Stimulated activated CD8-positive, alpha-beta memory T cell treated with anti-CD3 and anti-CD28 coated beads, Interleukin-15, amount 100 ng/mL, for 4 hours (primary cell): ENCODE measurements around the gene EID3.

ENCODE experiments used
- DNase-seq, 2 donors: peaks; one replicate each; pipeline ENCODE4 v3.0.0-alpha.2; 2020; ENCODE audit warnings: low read depth in 2 of 2

The EID3 gene

DNA sequence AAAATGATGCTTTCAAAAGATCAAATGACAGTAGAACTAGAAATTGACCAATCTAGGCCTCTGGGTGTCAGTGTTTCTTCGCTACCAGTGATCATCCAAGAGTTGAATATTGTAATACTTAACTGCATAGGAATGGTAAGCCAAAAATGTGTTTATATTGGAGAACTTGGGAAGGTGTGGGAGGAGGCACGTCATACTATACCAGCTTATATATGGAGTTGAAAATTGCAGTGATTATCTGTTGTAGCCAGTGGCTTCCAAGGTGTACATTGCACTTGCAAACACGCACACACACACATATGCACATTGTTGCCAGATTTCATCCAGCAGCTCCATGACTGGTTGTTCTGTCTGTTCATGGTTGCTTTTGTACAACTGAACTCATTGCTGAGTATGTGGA lies 36.1 kb downstream of the EID3 start:
- no peak for DNase-seq

DNA sequence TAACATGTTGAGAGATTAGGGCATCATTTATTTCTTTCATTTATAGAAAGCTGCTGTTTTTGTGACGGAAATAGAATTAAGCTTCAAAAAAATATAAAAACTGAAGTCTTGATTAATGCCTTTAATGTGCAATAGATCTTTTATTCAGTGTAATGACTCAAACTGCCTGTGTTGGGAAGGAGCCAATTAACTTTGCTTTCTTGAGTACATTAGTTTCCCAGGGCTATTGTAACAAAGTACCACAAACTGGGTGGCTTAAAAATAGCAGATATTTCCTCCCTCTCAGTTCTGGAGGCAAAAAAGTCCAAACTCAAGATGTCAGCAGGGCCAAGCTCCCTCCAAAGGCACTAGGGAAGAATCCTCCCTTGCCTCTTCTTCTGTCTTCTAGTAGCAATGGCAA lies 36.6 kb downstream of the EID3 start:
- no peak for DNase-seq

DNA sequence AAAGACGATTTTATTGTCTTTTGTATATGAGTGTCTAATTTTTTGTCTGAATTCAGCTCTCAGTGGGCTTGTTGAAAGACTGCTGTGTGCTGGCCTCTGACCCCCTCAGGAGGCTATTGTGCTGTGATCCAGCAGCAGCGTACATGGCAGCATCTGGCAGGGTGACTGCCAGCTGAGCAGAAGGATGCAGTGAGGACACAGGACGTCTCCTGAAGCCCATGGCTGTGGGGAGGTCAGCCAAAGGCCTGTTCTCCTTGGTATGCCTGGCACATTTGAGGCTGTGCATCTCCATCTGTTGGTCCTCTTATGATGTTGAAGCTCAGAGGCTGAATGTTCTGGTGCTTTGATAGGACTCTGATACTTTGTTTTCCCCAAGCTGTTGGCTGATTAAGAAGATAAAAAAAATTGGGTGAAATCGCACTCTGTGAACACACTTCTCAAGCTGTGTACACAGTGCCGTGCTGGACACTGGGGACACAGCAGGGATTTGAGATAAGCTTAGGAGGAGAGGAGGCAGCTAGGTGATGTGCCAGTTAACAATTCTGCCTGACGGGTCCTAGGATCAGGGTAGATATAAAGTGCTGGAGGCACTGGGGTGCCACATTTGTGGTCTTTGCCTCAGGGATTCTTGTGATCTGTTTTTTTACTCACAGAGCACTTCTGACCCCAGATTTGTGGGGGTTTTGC lies 37.5 kb downstream of the EID3 start:
- no peak for DNase-seq

DNA sequence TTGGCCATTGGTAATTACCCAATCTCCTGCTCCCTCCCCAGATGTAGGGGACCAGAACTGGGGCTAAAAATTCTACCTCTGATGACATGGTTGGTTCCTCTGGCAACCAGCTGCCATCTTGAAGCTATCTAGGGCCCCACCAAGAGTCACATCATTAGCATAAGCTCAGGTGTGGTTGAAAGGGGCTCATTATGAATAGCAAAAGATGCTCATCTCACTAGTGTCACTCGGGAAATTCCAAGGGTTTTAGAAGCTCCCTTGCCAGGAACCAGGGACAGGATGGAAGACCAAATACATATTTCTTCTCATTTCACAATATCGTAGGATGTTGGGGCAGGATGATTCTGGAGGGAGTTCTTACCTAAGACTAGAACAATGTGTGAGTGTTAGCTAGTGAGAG lies 38.6 kb downstream of the EID3 start:
- no peak for DNase-seq

DNA sequence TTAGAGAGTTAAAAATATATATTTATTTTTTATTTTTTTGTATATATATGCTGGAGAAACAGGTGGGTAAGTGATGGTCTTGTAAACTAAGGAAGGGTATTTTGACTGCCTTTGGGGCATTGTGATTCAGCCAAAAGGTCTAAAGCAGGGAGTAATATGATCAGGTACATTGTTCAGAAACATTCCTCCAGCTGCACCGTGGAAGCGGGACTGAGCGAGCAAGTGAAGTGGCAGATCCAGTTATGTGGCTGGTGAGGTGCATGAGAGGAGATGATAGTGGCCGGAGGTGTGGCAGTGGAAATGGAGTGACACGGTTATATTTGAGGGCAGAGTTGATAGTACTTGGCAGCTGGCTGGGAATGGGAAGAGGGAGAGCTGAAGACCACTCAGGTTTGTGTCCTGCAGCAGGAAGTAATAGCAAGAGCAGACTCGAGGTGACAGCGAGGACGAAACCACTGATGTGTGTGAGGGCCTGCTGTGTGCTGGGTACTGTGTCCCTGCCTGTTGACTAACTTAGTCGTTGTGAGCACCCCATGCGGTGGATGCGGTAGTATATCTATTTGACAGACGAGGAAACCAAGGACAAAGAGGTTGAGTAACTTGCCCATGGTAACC lies 39.2 kb downstream of the EID3 start:
- no peak for DNase-seq

DNA sequence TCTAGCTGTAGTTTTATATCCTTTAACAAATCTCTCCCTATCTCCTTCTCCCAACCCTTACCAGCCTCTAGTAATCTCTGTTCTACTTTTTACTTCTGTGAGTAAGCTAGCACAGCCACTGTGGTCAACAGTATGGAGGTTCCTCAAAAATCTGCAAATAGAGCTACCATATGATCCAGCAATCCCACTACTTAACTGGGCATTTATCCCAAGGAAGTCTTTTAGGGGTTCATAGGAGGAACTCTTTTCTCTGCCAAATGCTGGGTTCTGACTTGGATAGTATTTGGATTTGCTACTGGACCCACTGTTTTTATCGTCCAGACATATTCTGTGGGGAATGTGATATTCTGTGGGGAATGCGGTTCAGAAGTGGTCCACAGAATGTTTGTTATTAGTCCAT lies 41.1 kb downstream of the EID3 start:
- DNase-seq, result no peak

DNA sequence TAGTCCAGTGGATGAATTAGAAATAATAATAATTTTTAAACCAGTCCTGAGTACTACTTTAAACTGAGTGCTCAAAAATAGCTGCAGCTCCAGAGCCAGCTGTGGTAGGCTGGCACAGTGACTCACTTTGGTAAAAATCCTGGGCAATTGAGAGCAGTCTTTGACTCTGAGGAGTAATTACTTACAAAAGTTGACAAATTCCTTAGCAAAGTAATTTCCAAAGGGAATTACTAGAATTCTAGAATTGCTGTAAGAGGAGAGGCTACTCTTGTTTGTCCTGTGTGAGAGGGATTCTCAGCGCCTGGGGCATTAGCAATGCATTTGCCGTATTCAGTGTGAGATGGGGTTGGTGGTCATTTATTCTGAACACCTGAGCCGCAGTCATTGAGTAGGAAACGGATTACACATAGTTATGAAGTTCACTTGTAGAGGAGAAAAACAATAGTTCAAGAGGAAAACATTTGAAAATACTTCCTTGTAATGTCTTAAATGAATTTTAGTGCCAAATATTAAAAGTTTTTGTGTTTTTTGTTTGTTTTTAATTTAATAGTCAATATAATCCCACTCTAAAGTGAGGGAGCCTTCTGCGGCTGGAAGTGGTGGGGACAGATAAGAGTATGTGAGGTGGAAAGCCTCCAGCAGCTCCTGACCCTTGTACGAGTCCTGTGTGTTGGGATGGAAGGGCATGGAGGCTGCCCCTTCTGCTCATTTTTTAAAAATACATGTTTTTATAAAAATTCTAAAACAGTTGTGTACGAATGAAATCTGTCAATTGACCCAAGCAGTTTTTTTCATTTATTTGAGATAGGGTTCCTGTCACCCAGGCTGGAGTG lies 41.9 kb downstream of the EID3 start:
- no peak for DNase-seq

DNA sequence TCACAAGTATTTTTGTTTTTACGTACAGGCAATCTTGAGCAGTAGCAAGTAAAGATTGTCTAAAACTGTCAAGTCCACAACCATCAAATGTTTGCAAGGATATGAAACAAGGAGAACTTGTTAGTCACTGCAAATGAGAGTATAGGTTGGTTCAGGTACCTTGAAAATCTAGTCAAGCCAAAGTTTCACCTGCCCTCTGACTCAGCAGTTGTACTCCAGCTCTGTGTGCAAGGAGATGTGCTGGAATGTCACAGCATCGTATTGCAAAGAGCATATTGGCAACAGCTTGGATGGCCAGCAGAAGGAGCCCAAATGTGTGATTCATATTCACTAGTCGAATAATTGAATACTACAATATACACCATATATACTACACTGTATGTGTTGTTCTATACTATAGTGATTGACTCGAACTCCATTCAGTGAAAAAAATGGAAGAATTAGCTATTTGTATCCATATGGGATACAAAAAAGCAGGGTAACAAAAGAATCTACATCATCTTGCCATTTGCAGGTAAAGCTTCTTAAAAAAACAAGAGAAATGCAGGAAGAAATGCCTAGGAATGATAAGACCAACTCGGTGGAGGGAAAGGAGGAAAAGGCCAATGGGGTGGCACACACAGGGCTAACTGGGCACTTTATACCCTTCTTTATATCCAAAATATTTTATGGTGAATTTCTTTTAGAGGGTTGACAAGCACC lies 44.0 kb downstream of the EID3 start:
- no peak for DNase-seq

DNA sequence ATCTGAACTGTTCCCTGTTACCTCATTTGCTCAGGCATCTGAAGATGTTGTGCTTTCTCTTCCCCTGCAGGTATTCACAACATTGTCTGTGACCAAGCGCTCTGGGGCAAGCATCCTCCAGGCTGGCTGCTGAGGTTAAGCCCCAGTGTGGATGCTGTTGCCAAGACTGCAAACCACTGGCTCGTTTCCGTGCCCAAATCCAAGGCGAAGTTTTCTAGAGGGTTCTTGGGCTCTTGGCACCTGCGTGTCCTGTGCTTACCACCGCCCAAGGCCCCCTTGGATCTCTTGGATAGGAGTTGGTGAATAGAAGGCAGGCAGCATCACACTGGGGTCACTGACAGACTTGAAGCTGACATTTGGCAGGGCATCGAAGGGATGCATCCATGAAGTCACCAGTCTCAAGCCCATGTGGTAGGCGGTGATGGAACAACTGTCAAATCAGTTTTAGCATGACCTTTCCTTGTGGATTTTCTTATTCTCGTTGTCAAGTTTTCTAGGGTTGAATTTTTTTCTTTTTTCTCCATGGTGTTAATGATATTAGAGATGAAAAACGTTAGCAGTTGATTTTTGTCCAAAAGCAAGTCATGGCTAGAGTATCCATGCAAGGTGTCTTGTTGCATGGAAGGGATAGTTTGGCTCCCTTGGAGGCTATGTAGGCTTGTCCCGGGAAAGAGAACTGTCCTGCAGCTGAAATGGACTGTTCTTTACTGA lies 44.9 kb downstream of the EID3 start:
- no peak for DNase-seq

DNA sequence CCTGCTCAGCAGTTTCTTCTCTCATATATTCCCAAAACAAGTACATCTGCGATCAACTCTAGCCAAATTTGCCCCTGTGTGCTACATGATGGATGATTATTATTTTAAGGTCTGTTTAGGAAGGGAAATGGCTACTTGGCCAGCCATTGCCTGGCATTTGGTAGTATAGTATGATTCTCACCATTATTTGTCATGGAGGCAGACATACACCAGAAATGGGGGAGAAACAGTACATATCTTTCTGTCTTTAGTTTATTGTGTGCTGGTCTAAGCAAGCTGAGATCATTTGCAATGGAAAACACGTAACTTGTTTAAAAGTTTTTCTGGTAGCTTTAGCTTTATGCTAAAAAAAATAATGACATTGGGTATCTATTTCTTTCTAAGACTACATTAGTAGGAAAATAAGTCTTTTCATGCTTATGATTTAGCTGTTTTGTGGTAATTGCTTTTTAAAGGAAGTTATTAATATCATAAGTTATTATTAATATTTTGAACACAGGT lies 45.5 kb downstream of the EID3 start:
- DNase-seq, result no peak

DNA sequence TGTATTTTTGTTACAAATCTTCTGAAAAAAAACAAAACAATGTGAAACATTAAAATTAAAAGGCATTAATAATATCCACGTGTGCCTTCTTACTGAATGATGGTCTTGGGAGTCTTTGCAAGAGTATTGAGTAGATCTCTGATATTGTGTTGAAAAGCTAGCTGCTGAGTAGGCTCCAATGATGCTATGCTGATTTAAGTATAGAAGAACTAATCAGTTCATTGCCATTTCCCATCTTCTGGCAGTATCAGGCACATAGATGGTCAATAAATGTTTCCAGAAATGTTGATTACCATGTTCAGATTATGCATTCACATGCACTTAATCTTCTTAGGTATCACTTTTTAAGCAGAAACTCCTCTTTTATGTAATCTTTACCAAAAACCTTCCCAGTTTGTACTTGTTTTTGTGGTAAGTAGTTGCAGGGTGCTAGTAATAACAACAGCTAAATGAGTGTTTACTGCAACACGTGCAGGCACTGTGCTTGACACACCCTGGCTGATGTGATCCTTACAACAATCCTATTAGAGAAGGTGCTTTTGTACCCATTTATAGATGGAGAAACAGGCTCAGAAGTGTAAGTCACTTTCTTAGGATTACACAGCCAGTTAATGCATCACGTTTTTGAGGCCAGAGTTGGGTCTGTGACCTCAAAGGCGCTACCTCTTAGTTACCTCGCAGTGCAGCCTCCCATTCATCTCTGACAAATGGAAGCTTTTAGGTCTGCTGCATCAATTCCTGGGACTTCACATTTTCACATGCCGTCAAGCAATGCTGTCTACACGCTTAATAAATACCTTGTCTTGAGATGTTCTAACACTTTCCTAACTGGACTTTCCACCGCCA lies 46.9 kb downstream of the EID3 start:
- DNase-seq, result no peak

DNA sequence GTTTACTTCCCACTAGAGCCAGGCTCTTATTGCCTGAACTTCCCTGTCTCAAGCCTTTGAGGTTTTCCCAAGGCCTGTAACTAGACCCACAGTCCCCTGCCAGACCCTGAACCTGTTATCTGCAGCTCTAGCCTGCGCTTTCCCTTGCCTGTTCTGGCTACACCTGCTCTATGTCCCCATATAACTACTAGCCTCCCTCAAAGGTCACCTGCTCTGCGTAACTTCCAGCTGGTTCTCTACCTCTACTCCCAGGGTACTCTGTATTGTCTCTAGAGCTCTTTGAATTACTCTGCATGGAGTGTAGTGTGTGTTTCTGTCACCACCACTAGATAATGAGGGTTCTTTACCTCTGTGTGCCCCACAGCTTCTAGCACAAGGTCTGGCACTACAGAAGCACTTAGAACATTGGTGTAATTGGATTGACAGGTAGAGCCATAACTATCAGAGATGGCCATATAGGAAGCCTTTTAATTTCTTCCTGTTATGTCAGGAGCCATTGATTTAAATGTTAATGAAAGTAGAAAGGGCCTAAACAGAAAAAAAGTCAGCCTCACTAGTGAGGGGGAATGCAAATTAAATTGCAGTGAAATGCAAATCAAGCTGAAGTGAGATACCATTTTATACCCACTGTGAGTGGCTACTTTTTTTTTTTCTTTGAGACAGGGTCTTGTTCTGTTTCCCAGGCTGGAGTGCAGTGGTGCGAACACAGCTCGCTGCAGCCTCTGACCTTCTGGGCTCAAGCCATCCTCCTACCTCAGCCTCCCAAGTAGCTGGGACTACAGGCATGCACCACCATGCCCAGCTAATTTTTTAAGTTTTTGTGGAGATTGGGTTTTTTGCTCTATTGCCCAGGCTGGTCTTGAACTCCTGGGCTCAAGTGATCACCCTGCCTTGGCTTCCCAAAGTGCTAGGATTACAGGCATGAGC lies 47.8 kb downstream of the EID3 start:
- no peak for DNase-seq

DNA sequence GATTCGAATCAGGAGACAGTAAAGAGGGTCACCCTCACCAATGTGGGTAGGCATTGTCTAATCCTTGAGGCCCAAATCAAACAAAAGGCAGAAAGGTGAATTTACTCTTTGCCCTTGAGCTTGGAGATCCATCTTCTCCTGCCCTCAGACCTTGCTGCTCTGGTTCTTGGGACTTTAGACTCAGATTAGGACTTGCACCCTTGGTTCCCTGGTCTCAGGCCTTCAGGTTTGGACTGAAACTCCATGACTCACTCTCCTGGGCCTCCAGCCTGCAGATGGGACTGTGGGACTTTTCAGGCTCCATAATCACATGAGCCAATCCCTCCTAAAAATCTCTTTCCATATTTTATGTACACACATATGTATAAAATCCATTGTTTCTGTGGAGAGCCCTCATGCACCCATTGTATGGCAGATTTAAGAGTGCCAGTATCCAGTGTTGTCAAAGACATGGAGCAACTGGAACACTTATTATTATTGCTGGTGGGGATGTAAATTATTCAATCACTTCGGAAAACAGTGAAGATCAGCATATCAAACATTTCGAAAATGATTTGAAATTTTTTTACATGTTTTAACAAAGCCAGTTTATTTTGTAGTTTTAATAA lies 48.7 kb downstream of the EID3 start:
- no peak for DNase-seq

DNA sequence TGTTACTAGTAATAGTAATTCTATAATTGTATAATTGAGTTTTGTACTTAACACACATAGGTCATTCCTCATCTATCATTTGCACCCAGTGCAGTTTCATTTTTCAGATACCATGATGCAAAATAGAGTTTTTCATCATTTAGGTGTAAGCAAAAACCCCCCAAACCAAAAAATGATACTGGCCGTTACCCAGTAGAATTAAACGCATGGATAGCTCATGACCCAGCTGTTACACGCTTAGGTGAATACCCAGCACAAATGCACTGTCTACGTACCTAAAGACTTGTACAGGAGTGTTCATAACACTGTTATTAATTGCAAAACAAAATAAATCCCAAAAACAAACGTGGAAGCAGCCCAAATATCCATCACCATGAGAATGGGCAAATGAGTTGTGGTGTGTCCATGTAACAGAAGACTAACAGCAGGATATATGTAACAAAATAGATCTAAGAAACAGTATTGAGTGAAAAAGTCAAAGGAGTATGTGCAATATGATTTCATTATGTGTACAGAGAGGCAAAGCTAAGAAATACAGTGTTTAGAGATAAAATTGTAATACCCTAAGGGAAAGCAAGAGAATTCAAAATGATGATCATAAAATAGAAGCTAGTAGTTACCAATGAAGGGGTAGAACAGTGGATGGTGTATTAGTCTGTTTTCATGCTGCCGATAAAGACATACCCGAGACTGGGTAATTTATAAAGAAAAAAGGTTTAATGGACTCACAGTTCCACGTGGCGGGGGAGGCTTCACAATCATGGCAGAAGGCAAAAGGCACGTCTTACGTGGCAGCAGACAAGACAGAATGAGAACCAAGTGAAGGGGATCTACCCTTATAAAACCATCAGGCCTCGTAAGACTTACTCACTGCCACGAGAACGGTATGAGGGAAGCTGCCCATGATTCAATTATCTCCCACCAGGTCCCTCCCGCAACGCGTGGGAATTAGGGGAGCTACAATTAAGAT lies 49.8 kb downstream of the EID3 start:
- no peak for DNase-seq

DNA sequence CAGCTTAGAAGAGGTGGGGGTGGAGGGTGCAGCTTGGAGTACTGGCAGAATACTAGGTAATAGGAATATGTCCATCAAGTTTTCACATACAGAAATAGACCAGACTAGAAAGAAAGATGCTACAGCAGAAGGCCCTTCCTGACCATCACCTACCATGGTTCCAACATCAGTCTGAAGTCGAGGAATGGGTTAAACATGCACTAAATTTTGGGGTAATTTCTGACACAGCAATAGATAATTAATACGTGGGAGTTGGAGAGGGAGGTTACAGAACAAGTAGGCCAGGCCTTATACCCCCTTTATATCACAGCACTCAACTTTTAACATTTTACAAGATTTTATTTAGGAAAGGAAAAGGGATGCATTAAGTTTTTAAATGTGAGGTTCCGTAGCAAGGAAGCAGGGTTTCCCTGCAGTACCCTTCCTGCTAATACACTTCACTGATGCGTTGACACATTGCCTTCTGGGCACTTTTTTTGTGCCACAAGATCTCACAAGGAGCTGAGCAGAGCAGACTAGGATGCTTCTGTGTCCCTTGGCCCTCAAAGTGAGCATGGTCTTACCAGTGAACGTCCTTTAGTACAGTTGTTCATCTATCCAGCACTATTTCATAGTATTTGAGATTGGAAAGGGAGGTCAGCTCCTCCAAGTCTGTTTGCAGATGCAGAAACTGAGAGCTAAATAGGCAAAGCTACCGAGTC lies 50.8 kb downstream of the EID3 start:
- DNase-seq, result no peak
